GM23248 (cell line): ENCODE measurements around the gene SSR2. TPM values are rescaled to one million over a fixed set of nuclear protein-coding genes. Genes with fewer than 3 reads are reported as not detected.

ENCODE experiments used
- DNase-seq: peaks from one replicate; pipeline ENCODE4 v3.0.0-alpha.2; 2015
- H2AFZ ChIP-seq: fragments of 200-600 bp; sonication (generic); 2 replicates; pipeline ENCODE4 v1.6.1; 2016; ENCODE audit warnings: antibody characterized with exemption
- H3F3A ChIP-seq: fragments of 200-600 bp; sonication (generic); 2 replicates; pipeline ENCODE4 v1.6.1; 2016; ENCODE audit warnings: mild to moderate bottlenecking, antibody characterized with exemption, mixed run types; ENCODE audit not compliant: insufficient read depth
- H3K27ac ChIP-seq: fragments of 200-600 bp; sonication (generic); 2 replicates; pipeline ENCODE4 v1.5.1; 2016; ENCODE audit warnings: mild to moderate bottlenecking
- H3K27me3 ChIP-seq: fragments of 200-600 bp; sonication (generic); replicated peaks from 2 replicates; pipeline ENCODE4 v1.6.1; 2016; ENCODE audit warnings: mild to moderate bottlenecking; ENCODE audit not compliant: insufficient read depth
- H3K36me3 ChIP-seq: fragments of 200-600 bp; sonication (generic); 2 replicates; pipeline ENCODE4 v1.6.1; 2016; ENCODE audit warnings: low read depth, mild to moderate bottlenecking
- H3K4me1 ChIP-seq: fragments of 200-600 bp; sonication (generic); 2 replicates; pipeline ENCODE4 v1.6.1; 2016; ENCODE audit warnings: mild to moderate bottlenecking; ENCODE audit not compliant: insufficient read depth
- H3K4me2 ChIP-seq: fragments of 200-600 bp; sonication (generic); one replicate; pipeline ENCODE4 v1.6.1; 2016; ENCODE audit warnings: mild to moderate bottlenecking; ENCODE audit not compliant: unreplicated experiment
- H3K4me3 ChIP-seq: fragments of 200-600 bp; sonication (generic); 2 replicates; pipeline ENCODE4 v1.5.1; 2016; ENCODE audit warnings: mild to moderate bottlenecking
- H3K79me2 ChIP-seq: fragments of 200-600 bp; sonication (generic); 2 replicates; pipeline ENCODE4 v1.6.1; 2016; ENCODE audit warnings: mild to moderate bottlenecking; ENCODE audit not compliant: insufficient read depth
- H3K9ac ChIP-seq: fragments of 200-600 bp; sonication (generic); 2 replicates; pipeline ENCODE4 v1.6.1; 2016; ENCODE audit warnings: mild to moderate bottlenecking
- H3K9me2 ChIP-seq: fragments of 200-600 bp; sonication (generic); 2 replicates; pipeline ENCODE4 v1.6.1; 2016; ENCODE audit warnings: mixed run types, mild to moderate bottlenecking, moderate library complexity; ENCODE audit not compliant: insufficient read depth
- H3K9me3 ChIP-seq: fragments of 200-600 bp; sonication (generic); one replicate; pipeline ENCODE4 v1.6.1; 2017; ENCODE audit warnings: low read depth
- H4K20me1 ChIP-seq: fragments of 200-600 bp; sonication (generic); 2 replicates; pipeline ENCODE4 v1.6.0; 2016; ENCODE audit not compliant: insufficient read depth
- EZH2 ChIP-seq: fragments of 200-600 bp; sonication (generic); IDR thresholded peaks from 2 replicates; pipeline ENCODE4 v1.6.1; 2018; ENCODE audit warnings: antibody characterized with exemption, mild to moderate bottlenecking; ENCODE audit not compliant: insufficient read depth, poor library complexity, severe bottlenecking
- EZH2phosphoT487 ChIP-seq: fragments of 200-600 bp; sonication (generic); IDR thresholded peaks from 2 replicates; pipeline ENCODE4 v1.6.1; 2018; ENCODE audit warnings: antibody characterized with exemption, moderate library complexity, mild to moderate bottlenecking, low read depth; ENCODE audit not compliant: insufficient read depth
- WGBS, 2 experiments: methylation state at CpG; one replicate each; pipeline ENCODE4 v1.1.6; 2015 to 2017; ENCODE audit warnings: low lambda C conversion rate in 2 of 2, low coverage in 1 of 2; ENCODE audit errors: missing lambda C conversion rate in 2 of 2; 5-methylcytosine and 5-hydroxymethylcytosine counted together
- in situ Hi-C: fragments of 300-500 bp; cut with MboI; formaldehyde crosslinking; loops from 2 replicates; pipeline ENCODE4 v1.15.0; 2020
- polyA plus RNA-seq: library from polyadenylated mRNA; unstranded; fragments of >200 nt; fragmentation: Nextera tagmentation; extraction: Ambion mirVana; gene quantifications from 2 replicates; pipeline ENCODE4 v1.2.1, GENCODE V29; 2016
- total RNA-seq: library from RNA; depleted of rRNA; stranded (reverse); fragments of >200 nt; shearing (Covaris generic); gene quantifications from 2 replicates; pipeline ENCODE4 v1.2.3, GENCODE V29; 2014

The SSR2 gene
- total and polyA plus RNA-seq, 2 experiments from 2014 or later = 318 to 695 TPM

- peak within 1 kb of the TSS; percentile 83 for H3K27ac ChIP-seq
- H2AFZ ChIP-seq = peak within 1 kb of the TSS; percentile 94
- H3K9me3 ChIP-seq = no peaks in the 10 kb centered on the region
- H3K36me3 ChIP-seq = no peaks in the 10 kb centered on the region
- peak within 1 kb of the TSS; percentile 83 for H3K9ac ChIP-seq
- H3K79me2 ChIP-seq = peaks cover 27% of the 10 kb centered on the region
- peak within 1 kb of the TSS; percentile 86 for H3K4me3 ChIP-seq
- peak within 1 kb of the TSS; percentile 95 for H3K4me2 ChIP-seq
- TF ChIP-seq EZH2 (no peak), EZH2phosphoT487 (no peak)
- H3K4me1 ChIP-seq = peaks cover 8% of the 10 kb centered on the region
- peaks cover 4% of the 10 kb centered on the region; the same call in 1 of the 2 replicates for H3F3A ChIP-seq
- 1% methylated on average over 13 to 47 of the region's 49 CpGs for WGBS, 2 experiments
- in situ Hi-C loops = no loop called here
- H4K20me1 ChIP-seq = no peaks in the 10 kb centered on the region
- no peaks in the 10 kb centered on the region for H3K27me3 ChIP-seq
- peak; percentile 92 for DNase-seq
- H3K9me2 ChIP-seq = no peaks in the 10 kb centered on the region
Observed at GRCh38 chr1:156053768-156054499, 33.2 kb upstream of the SSR2 start, which contains the start of gene UBQLN4. UBQLN4 (minus strand) TSS chr1:156053798; CDS start chr1:156053701, 97 bp downstream.

- DNase-seq = peak; percentile 85
- 1 to 2% methylated on average over 19 to 63 of the region's 63 CpGs for WGBS, 2 experiments
- H3K9ac ChIP-seq = peak overlapping the region; percentile 83
- H3K9me2 ChIP-seq = no peaks in the 10 kb centered on the region
- H3K9me3 ChIP-seq = no peaks in the 10 kb centered on the region
- H3K4me1 ChIP-seq = peaks cover 8% of the 10 kb centered on the region
- peak overlapping the region; percentile 82 for H2AFZ ChIP-seq
- peak overlapping the region; percentile 86 for H3K4me3 ChIP-seq
- in situ Hi-C loops = no loop called here
- peak overlapping the region; percentile 56 for H3K4me2 ChIP-seq
- H3F3A ChIP-seq = peaks cover 4% of the 10 kb centered on the region; the same call in 1 of the 2 replicates
- no peaks in the 10 kb centered on the region for H3K27me3 ChIP-seq
- no peaks in the 10 kb centered on the region for H4K20me1 ChIP-seq
- peaks cover 27% of the 10 kb centered on the region for H3K79me2 ChIP-seq
- no peak for TF ChIP-seq EZH2
- TF ChIP-seq EZH2phosphoT487 = no peak
- H3K27ac ChIP-seq = peak overlapping the region; percentile 31
- no peaks in the 10 kb centered on the region for H3K36me3 ChIP-seq
Observed at GRCh38 chr1:156052862-156053767, 32.4 kb upstream of the SSR2 start.

- Histone ChIP-seq H3K9me2 (no peaks in the 10 kb centered on the region), H4K20me1 (no peaks in the 10 kb centered on the region), H3K4me3 (no peak overlapping the region), H3K27ac (no peak overlapping the region), H3K4me2 (no peak overlapping the region), H3K4me1 (peaks cover 8% of the 10 kb centered on the region), H2AFZ (no peak overlapping the region), H3K9me3 (no peaks in the 10 kb centered on the region), H3F3A (peaks cover 4% of the 10 kb centered on the region; the same call in 1 of the 2 replicates), H3K27me3 (no peaks in the 10 kb centered on the region), H3K79me2 (peaks cover 24% of the 10 kb centered on the region), H3K36me3 (no peaks in the 10 kb centered on the region), H3K9ac (no peak overlapping the region)
- TF ChIP-seq EZH2 = no peak
- no peak for TF ChIP-seq EZH2phosphoT487
- in situ Hi-C loops = no loop called here
- no peak for DNase-seq
- 88 to 92% methylated on average over 4 to 7 of the region's 7 CpGs for WGBS, 2 experiments
Observed at GRCh38 chr1:156051011-156051725, 30.4 kb upstream of the SSR2 start.

- H3K27ac ChIP-seq = no peak overlapping the region
- no peak overlapping the region for H3K9ac ChIP-seq
- no peak for TF ChIP-seq EZH2
- no peak for TF ChIP-seq EZH2phosphoT487
- H3K9me2 ChIP-seq = no peaks in the 10 kb centered on the region
- no peak overlapping the region for H3K4me2 ChIP-seq
- no peak overlapping the region for H2AFZ ChIP-seq
- H3K4me1 ChIP-seq = no peaks in the 10 kb centered on the region
- H4K20me1 ChIP-seq = no peaks in the 10 kb centered on the region
- DNase-seq = peak; percentile 15
- peaks cover 16% of the 10 kb centered on the region for H3K79me2 ChIP-seq
- in situ Hi-C loops = no loop called here
- no peaks in the 10 kb centered on the region for H3K9me3 ChIP-seq
- H3K27me3 ChIP-seq = no peaks in the 10 kb centered on the region
- no peaks in the 10 kb centered on the region for H3K36me3 ChIP-seq
- no peak overlapping the region for H3K4me3 ChIP-seq
- WGBS, 2 experiments = 62 to 67% methylated on average over 4 of the region's 4 CpGs
- peaks cover 4% of the 10 kb centered on the region; the same call in 1 of the 2 replicates for H3F3A ChIP-seq
Observed at GRCh38 chr1:156050376-156050775, 29.6 kb upstream of the SSR2 start.
